IMR-90 (cell line): ENCODE data around the gene SLX4IP. TPM values are rescaled to one million over a fixed set of nuclear protein-coding genes. Genes with fewer than 3 reads are reported as not detected.

Experiments used
- ATAC-seq: fragments of 200-7000 bp; cut with Tn5 transposase; 2 replicates; pipeline ENCODE4 v1.9.1; 2020; ENCODE audit warnings: low read depth, mild to moderate bottlenecking, moderate library complexity
- BruUV-seq: library from RNA; stranded (reverse); fragments of 400-500 nt; replicated peaks from 2 replicates; lab custom pipeline; 2021; lab: Mats Ljungman, UMichigan
- CTCF ChIA-PET: fragments of 300-600 bp; formaldehyde crosslinking; extraction: SDS; loops from one replicate; lab custom pipeline; 2021; ENCODE audit warnings: antibody characterized with exemption; lab: Yijun Ruan, JAX
- POLR2A ChIA-PET: fragments of 300-600 bp; sonication (Branson Sonifier 250); formaldehyde crosslinking; loops from one replicate; lab custom pipeline; 2022; ENCODE audit warnings: antibody characterized with exemption; ENCODE audit not compliant: unreplicated experiment; lab: Charles Lee
- DNase-seq: peaks from one replicate; pipeline ENCODE4 v3.0.0; 2013
- H2AFZ ChIP-seq: replicated peaks from 2 replicates; pipeline ENCODE3; 2013; ENCODE audit warnings: low read length, mild to moderate bottlenecking; ENCODE audit not compliant: poor library complexity
- H2AK5ac ChIP-seq: 2 replicates; pipeline ENCODE4 v1.6.1; 2013; ENCODE audit warnings: low read depth, low read length, inconsistent platforms
- H2AK9ac ChIP-seq: replicated peaks from 2 replicates; pipeline ENCODE3; 2013; ENCODE audit warnings: mild to moderate bottlenecking, low read depth, low read length, moderate library complexity; ENCODE audit not compliant: poor library complexity
- H2BK120ac ChIP-seq: 2 replicates; pipeline ENCODE4 v1.6.1; 2013; ENCODE audit warnings: low read depth, low read length, inconsistent platforms
- H2BK15ac ChIP-seq: 3 replicates; pipeline ENCODE4 v1.6.1; 2013; ENCODE audit warnings: low read depth, low read length, inconsistent platforms
- H2BK20ac ChIP-seq: 2 replicates; pipeline ENCODE4 v1.6.1; 2013; ENCODE audit warnings: low read depth, mild to moderate bottlenecking, inconsistent platforms, low read length, moderate library complexity
- H2BK5ac ChIP-seq: 2 replicates; pipeline ENCODE4 v1.6.1; 2013; ENCODE audit warnings: mild to moderate bottlenecking, low read depth, low read length, inconsistent platforms; ENCODE audit not compliant: poor library complexity, severe bottlenecking
- H3K14ac ChIP-seq: replicated peaks from 2 replicates; pipeline ENCODE4 v1.6.1; 2013; ENCODE audit warnings: low read depth, low read length, inconsistent platforms
- H3K18ac ChIP-seq: 2 replicates; pipeline ENCODE4 v1.6.1; 2013; ENCODE audit warnings: low read depth, low read length, control low read depth
- H3K23ac ChIP-seq: 2 replicates; pipeline ENCODE4 v1.6.1; 2013; ENCODE audit warnings: low read depth, low read length, inconsistent platforms
- H3K27ac ChIP-seq: 2 replicates; pipeline ENCODE4 v1.5.1; 2013; ENCODE audit warnings: mild to moderate bottlenecking, control low read depth, low read length; ENCODE audit not compliant: insufficient read depth
- H3K27me3 ChIP-seq: 2 replicates; pipeline ENCODE4 v1.6.1; 2013; ENCODE audit warnings: low read length; ENCODE audit not compliant: control insufficient read depth, insufficient read depth
- H3K36me3 ChIP-seq: 2 replicates; pipeline ENCODE4 v1.6.1; 2013; ENCODE audit warnings: low read length, mixed read lengths; ENCODE audit not compliant: control insufficient read depth, insufficient read depth
- H3K4ac ChIP-seq: 2 replicates; pipeline ENCODE4 v1.6.1; 2013; ENCODE audit warnings: low read depth, low read length, inconsistent platforms
- H3K4me1 ChIP-seq: 2 replicates; pipeline ENCODE4 v1.6.1; 2013; ENCODE audit warnings: low read length, mixed read lengths; ENCODE audit not compliant: control insufficient read depth, insufficient read depth
- H3K4me2 ChIP-seq: 2 replicates; pipeline ENCODE4 v1.6.1; 2013; ENCODE audit warnings: low read depth, mild to moderate bottlenecking, control low read depth, low read length, moderate library complexity
- H3K4me3 ChIP-seq: 2 replicates; pipeline ENCODE4 v1.5.1; 2013; ENCODE audit warnings: low read depth, mild to moderate bottlenecking, control low read depth, low read length, moderate library complexity; ENCODE audit not compliant: insufficient read depth
- H3K56ac ChIP-seq: 2 replicates; pipeline ENCODE4 v1.6.1; 2013; ENCODE audit warnings: low read length, inconsistent platforms; ENCODE audit not compliant: insufficient read depth; ENCODE audit errors: extremely low read depth
- H3K79me1 ChIP-seq, 2 experiments: 2 replicates each; pipeline ENCODE4 v1.6.1; 2013; ENCODE audit warnings: low read length in 2 of 2, inconsistent platforms in 1 of 2, low read depth in 1 of 2
- H3K9ac ChIP-seq: 2 replicates; pipeline ENCODE4 v1.6.1; 2013; ENCODE audit warnings: low read depth, low read length, control low read depth
- H3K9me1 ChIP-seq: 2 replicates; pipeline ENCODE4 v1.6.1; 2013; ENCODE audit warnings: low read length, inconsistent platforms; ENCODE audit not compliant: insufficient read depth
- H3K9me3 ChIP-seq: 2 replicates; pipeline ENCODE4 v1.6.1; 2013; ENCODE audit warnings: low read length; ENCODE audit not compliant: control insufficient read depth, insufficient read depth
- H4K20me1 ChIP-seq: 2 replicates; pipeline ENCODE4 v1.6.1; 2013; ENCODE audit warnings: low read length, inconsistent platforms; ENCODE audit not compliant: insufficient read depth
- H4K5ac ChIP-seq: 2 replicates; pipeline ENCODE4 v1.6.1; 2013; ENCODE audit warnings: mild to moderate bottlenecking, low read depth, low read length, control low read depth
- H4K8ac ChIP-seq, 2 experiments: 2 replicates each; pipeline ENCODE4 v1.6.1; 2013; ENCODE audit warnings: low read depth in 2 of 2, low read length in 2 of 2, control low read depth in 1 of 2, inconsistent platforms in 1 of 2
- H4K91ac ChIP-seq: 2 replicates; pipeline ENCODE4 v1.6.1; 2013; ENCODE audit warnings: low read depth, low read length, inconsistent platforms; ENCODE audit not compliant: insufficient read depth
- CHD1 ChIP-seq: IDR thresholded peaks from 2 replicates; pipeline ENCODE4 v1.6.1; 2012; ENCODE audit warnings: low read depth, low read length, improper control_type of control experiment
- MAZ ChIP-seq: IDR thresholded peaks from 2 replicates; pipeline ENCODE4 v1.6.1; 2012; ENCODE audit warnings: low read depth, mild to moderate bottlenecking, low read length, improper control_type of control experiment, moderate library complexity, borderline replicate concordance
- MXI1 ChIP-seq: IDR thresholded peaks from 2 replicates; pipeline ENCODE4 v1.6.1; 2012; ENCODE audit warnings: low read depth, mild to moderate bottlenecking, low read length, moderate library complexity, borderline replicate concordance
- POLR2A ChIP-seq: IDR thresholded peaks from 2 replicates; pipeline ENCODE4 v1.6.1; 2012; ENCODE audit warnings: mild to moderate bottlenecking, low read depth, low read length
- RCOR1 ChIP-seq: IDR thresholded peaks from 2 replicates; pipeline ENCODE4 v1.6.1; 2012; ENCODE audit warnings: mild to moderate bottlenecking, low read length, improper control_type of control experiment; ENCODE audit not compliant: insufficient replicate concordance
- RFX5 ChIP-seq: IDR thresholded peaks from 2 replicates; pipeline ENCODE4 v1.8.0; 2012; ENCODE audit warnings: low read depth, mild to moderate bottlenecking, low read length, moderate library complexity
- USF2 ChIP-seq: fragments of 150-350 bp; IDR thresholded peaks from 2 replicates; pipeline ENCODE4 v1.6.1; 2017; ENCODE audit warnings: mild to moderate bottlenecking, antibody characterized with exemption, low read length, low read depth
- WGBS, 2 experiments: methylation state at CpG; one replicate each; pipeline versions ENCODE4 v1.1.5 to v1.1.7; 2013; ENCODE audit warnings: missing lambda C conversion rate in 2 of 2; ENCODE audit not compliant: insufficient read length in 1 of 2; ENCODE audit errors: extremely low coverage in 2 of 2; 5-methylcytosine and 5-hydroxymethylcytosine counted together
- dilution Hi-C: fragments of 300-500 bp; cut with HindIII; formaldehyde crosslinking; loops from one replicate; pipeline ENCODE4 v1.14.3; 2018; ENCODE audit warnings: low sequenced_read_pairs; ENCODE audit not compliant: unreplicated experiment
- in situ Hi-C: fragments of 300-500 bp; cut with MboI; formaldehyde crosslinking; loops from 3 replicates; pipeline ENCODE4 v1.14.3; 2019; ENCODE audit warnings: low sequenced_read_pairs, inconsistent platforms, mixed read lengths
- intact Hi-C: fragments of 100-400 bp; cut with micrococcal nuclease; formaldehyde crosslinking; loops from 2 replicates; pipeline ENCODE4 v1.10.0; 2022
- polyA plus RNA-seq, 3 experiments: library from polyadenylated mRNA; depleted of rRNA; stranded (reverse); fragments of >200 nt; gene quantifications; 2 replicates each; pipeline ENCODE4 v1.2.3, GENCODE V29; 2012; ENCODE audit warnings: low replicate concordance in 1 of 3
- total RNA-seq: library from RNA; depleted of rRNA; stranded (reverse); fragments of >200 nt; gene quantifications from 2 replicates; pipeline ENCODE4 v1.2.3, GENCODE V29; 2012

The SLX4IP gene
- total and polyA plus RNA-seq, 2 of the 4 experiments (the other 2 are of a cell fraction): 1.3 to 5.9 TPM

- CTCF ChIA-PET: interaction anchor here (0.6 to 2.1 kb wide), 7 partner anchors 9 to 599 kb away, joined by 3 to 7 read pairs (median 3); no protein-coding TSS in a partner anchor
- Histone ChIP-seq H3K4me1 (peaks cover 7% of the 10 kb centered on the region), H3K9me3 (no peaks in the 10 kb centered on the region), H3K4ac (peak within 1 kb of the TSS; percentile 82), H2AFZ (peak within 1 kb of the TSS; percentile 92), H3K56ac (peak within 1 kb of the TSS; percentile 85; the same call in 1 of the 2 replicates), H3K4me2 (peak within 1 kb of the TSS; percentile 90), H3K23ac (peak within 1 kb of the TSS; percentile 95), H3K14ac (peak within 1 kb of the TSS; percentile 79), H4K91ac (peak within 1 kb of the TSS; percentile 68), H2BK5ac (peak within 1 kb of the TSS; percentile 79), H3K9ac (peak within 1 kb of the TSS; percentile 96), H3K79me1 (peaks cover 15 to 38% of the 10 kb centered on the region in 2 experiments), H4K5ac (peak within 1 kb of the TSS; percentile 78), H3K4me3 (peak within 1 kb of the TSS; percentile 93), H3K18ac (peak within 1 kb of the TSS; percentile 73), H4K8ac (peak within 1 kb of the TSS; percentile 77 to 80), H2AK9ac (peak within 1 kb of the TSS; percentile 70), H2BK20ac (peak within 1 kb of the TSS; percentile 54), H2AK5ac (peak within 1 kb of the TSS; percentile 77), H3K36me3 (peaks cover 6% of the 10 kb centered on the region; the same call in 1 of the 2 replicates), H3K27me3 (no peaks in the 10 kb centered on the region), H4K20me1 (peaks cover 10% of the 10 kb centered on the region; the same call in 1 of the 2 replicates), H2BK120ac (peak within 1 kb of the TSS; percentile 88), H3K27ac (peak within 1 kb of the TSS; percentile 92), H2BK15ac (peak within 1 kb of the TSS; percentile 38; the same call in 2 of the 3 replicates), H3K9me1 (peaks cover 7% of the 10 kb centered on the region; the same call in 1 of the 2 replicates)
- ATAC-seq: peak; percentile 76
- dilution Hi-C loops: loop anchor here (25.0 kb wide), 1 partner anchor 863 kb away; no protein-coding TSS in a partner anchor
- in situ Hi-C loops: loop anchor here (10.0 kb wide), 1 partner anchor 871 kb away; no protein-coding TSS in a partner anchor
- DNase-seq: peak; percentile 95
- BruUV-seq: no TSS peak
- intact Hi-C loops: loop anchor here (1.0 to 10.0 kb wide), 12 partner anchors 173 to 870 kb away; no protein-coding TSS in a partner anchor
- POLR2A ChIA-PET: interaction anchor here (0.5 to 0.7 kb wide), 2 partner anchors 253 to 327 kb away, joined by 3 to 4 read pairs; no protein-coding TSS in a partner anchor
- 0% methylated on average over 21 of the region's 84 CpGs; no CpG with 5 or more reads in 1 of the 2 experiments for WGBS, 2 experiments
- TF ChIP-seq RCOR1: peak; percentile 24
- no peak for TF ChIP-seq USF2
- 0 out of 2 replicates have a peak, but pooled peaks have one; percentile 56 for TF ChIP-seq CHD1
- peak; percentile 89 for TF ChIP-seq MAZ
- peak; percentile 79 for TF ChIP-seq POLR2A
- peak; percentile 49 for TF ChIP-seq MXI1
- TF ChIP-seq RFX5: no peak
Observed at GRCh38 chr20:10673842-10674683, 239.0 kb downstream of the SLX4IP start, which contains the start of gene JAG1. JAG1 (minus strand) TSS chr20:10673999; CDS start chr20:10673530, 469 bp downstream.
